HEK293 (cell line): ENCODE data around the gene ITGA11.

Experiments
- CTCF ChIA-PET: fragments of 350-600 bp; formaldehyde crosslinking; extraction: SDS; loops from one replicate; lab custom pipeline; 2021; ENCODE audit warnings: antibody characterized with exemption; lab: Yijun Ruan, JAX
- POLR2A ChIA-PET: fragments of 300-600 bp; formaldehyde crosslinking; extraction: SDS; loops from one replicate; lab custom pipeline; 2020; ENCODE audit warnings: antibody characterized with exemption, inconsistent platforms; lab: Yijun Ruan, JAX
- H3K27ac ChIP-seq: fragments of 200-500 bp; sonication (Bioruptor generic); 2 replicates; pipeline ENCODE4 v1.5.1; 2014; ENCODE audit warnings: low read depth, low read length, control low read depth, inconsistent platforms; ENCODE audit errors: extremely low read depth
- H3K36me3 ChIP-seq, 2 experiments: fragments of 200-500 bp in 1 of 2; sonication (Bioruptor generic) in 1 of 2; 1 replicate in 1 of 2; 2 replicates in 1 of 2; pipeline ENCODE4 v1.5.1; 2014 to 2017; ENCODE audit warnings: inconsistent platforms in 2 of 2, low read length in 2 of 2; ENCODE audit not compliant: control insufficient read depth in 2 of 2, insufficient read depth in 1 of 2
- H3K4me1 ChIP-seq: fragments of 200-500 bp; sonication (Bioruptor generic); 2 replicates; pipeline ENCODE4 v1.5.1; 2014; ENCODE audit warnings: mild to moderate bottlenecking, low read length, inconsistent platforms; ENCODE audit not compliant: control insufficient read depth, insufficient read depth
- H3K4me3 ChIP-seq: 2 replicates; pipeline ENCODE4 v1.5.1; 2011; ENCODE audit warnings: low read depth, mild to moderate bottlenecking, control low read depth, low read length, moderate library complexity
- H3K9me3 ChIP-seq: fragments of 200-500 bp; sonication (Bioruptor generic); 2 replicates; pipeline ENCODE4 v1.5.1; 2014; ENCODE audit warnings: low read depth, low read length, inconsistent platforms; ENCODE audit not compliant: control insufficient read depth, insufficient read depth
- EGR2 ChIP-seq: fragments of 450-650 bp; formaldehyde crosslinking; IDR thresholded peaks from 2 replicates; pipeline ENCODE4 v1.5.1; 2016; ENCODE audit warnings: low read depth, missing biosample characterization, missing genetic modification characterization
- HOXC10 ChIP-seq: sonication (generic); formaldehyde crosslinking; IDR thresholded peaks from 2 replicates; pipeline ENCODE4 v1.8.1; 2023; ENCODE audit warnings: mild to moderate bottlenecking, missing genetic modification reagents
- SCRT2 ChIP-seq: fragments of 450-650 bp; formaldehyde crosslinking; IDR thresholded peaks from 2 replicates; pipeline ENCODE4 v1.5.1; 2016; ENCODE audit warnings: missing biosample characterization, missing genetic modification characterization
- ZBTB1 ChIP-seq: fragments of 450-650 bp; formaldehyde crosslinking; IDR thresholded peaks from 2 replicates; pipeline ENCODE4 v1.5.1; 2016; ENCODE audit warnings: missing biosample characterization, missing genetic modification characterization
- ZBTB21 ChIP-seq: fragments of 450-650 bp; formaldehyde crosslinking; IDR thresholded peaks from 2 replicates; pipeline ENCODE4 v1.5.1; 2017; ENCODE audit warnings: missing biosample characterization, missing genetic modification characterization
- ZBTB48 ChIP-seq: fragments of 450-650 bp; formaldehyde crosslinking; IDR thresholded peaks from 2 replicates; pipeline ENCODE4 v1.5.1; 2016; ENCODE audit warnings: missing biosample characterization, missing genetic modification characterization
- ZNF169 ChIP-seq: fragments of 450-650 bp; formaldehyde crosslinking; IDR thresholded peaks from 2 replicates; pipeline ENCODE4 v1.5.1; 2016; ENCODE audit warnings: missing biosample characterization, missing genetic modification characterization
- ZNF175 ChIP-seq: fragments of 450-650 bp; formaldehyde crosslinking; IDR thresholded peaks from 2 replicates; pipeline ENCODE4 v1.5.1; 2016; ENCODE audit warnings: missing biosample characterization, missing genetic modification characterization
- ZNF341 ChIP-seq: fragments of 450-650 bp; formaldehyde crosslinking; IDR thresholded peaks from 2 replicates; pipeline ENCODE4; 2016; ENCODE audit warnings: low read depth, missing biosample characterization, missing genetic modification characterization
- ZNF366 ChIP-seq: fragments of 450-650 bp; formaldehyde crosslinking; conservative IDR thresholded peaks from 2 replicates; pipeline ENCODE4 v1.5.1; 2016; ENCODE audit warnings: missing biosample characterization, missing genetic modification characterization
- ZNF585B ChIP-seq: fragments of 450-650 bp; formaldehyde crosslinking; IDR thresholded peaks from 2 replicates; pipeline ENCODE4 v1.5.1; 2016; ENCODE audit warnings: missing biosample characterization, missing genetic modification characterization
- ZNF623 ChIP-seq: fragments of 450-650 bp; formaldehyde crosslinking; IDR thresholded peaks from 2 replicates; pipeline ENCODE4 v1.5.1; 2016; ENCODE audit warnings: missing biosample characterization, missing genetic modification characterization
- ZNF629 ChIP-seq: fragments of 450-650 bp; formaldehyde crosslinking; IDR thresholded peaks from 2 replicates; pipeline ENCODE4 v1.5.1; 2017; ENCODE audit warnings: missing biosample characterization, missing genetic modification characterization
- ZNF658 ChIP-seq: fragments of 450-650 bp; formaldehyde crosslinking; IDR thresholded peaks from 2 replicates; pipeline ENCODE4; 2016; ENCODE audit warnings: missing biosample characterization, missing genetic modification characterization
- TF ChIP-seq, protein P1 (sequence below): fragments of 450-650 bp; formaldehyde crosslinking; IDR thresholded peaks from 2 replicates; pipeline ENCODE4 v1.5.1; 2016; ENCODE audit warnings: missing biosample characterization, missing genetic modification characterization, low read depth
- TF ChIP-seq, protein P2 (sequence below): fragments of 450-650 bp; formaldehyde crosslinking; IDR thresholded peaks from 2 replicates; pipeline ENCODE4 v1.5.1; 2017; ENCODE audit warnings: missing biosample characterization, missing genetic modification characterization
- TF ChIP-seq, protein P3 (sequence below): fragments of 450-650 bp; formaldehyde crosslinking; IDR thresholded peaks from 2 replicates; pipeline ENCODE4 v1.5.1; 2016; ENCODE audit warnings: missing biosample characterization, missing genetic modification characterization

ITGA11 gene

DNA sequence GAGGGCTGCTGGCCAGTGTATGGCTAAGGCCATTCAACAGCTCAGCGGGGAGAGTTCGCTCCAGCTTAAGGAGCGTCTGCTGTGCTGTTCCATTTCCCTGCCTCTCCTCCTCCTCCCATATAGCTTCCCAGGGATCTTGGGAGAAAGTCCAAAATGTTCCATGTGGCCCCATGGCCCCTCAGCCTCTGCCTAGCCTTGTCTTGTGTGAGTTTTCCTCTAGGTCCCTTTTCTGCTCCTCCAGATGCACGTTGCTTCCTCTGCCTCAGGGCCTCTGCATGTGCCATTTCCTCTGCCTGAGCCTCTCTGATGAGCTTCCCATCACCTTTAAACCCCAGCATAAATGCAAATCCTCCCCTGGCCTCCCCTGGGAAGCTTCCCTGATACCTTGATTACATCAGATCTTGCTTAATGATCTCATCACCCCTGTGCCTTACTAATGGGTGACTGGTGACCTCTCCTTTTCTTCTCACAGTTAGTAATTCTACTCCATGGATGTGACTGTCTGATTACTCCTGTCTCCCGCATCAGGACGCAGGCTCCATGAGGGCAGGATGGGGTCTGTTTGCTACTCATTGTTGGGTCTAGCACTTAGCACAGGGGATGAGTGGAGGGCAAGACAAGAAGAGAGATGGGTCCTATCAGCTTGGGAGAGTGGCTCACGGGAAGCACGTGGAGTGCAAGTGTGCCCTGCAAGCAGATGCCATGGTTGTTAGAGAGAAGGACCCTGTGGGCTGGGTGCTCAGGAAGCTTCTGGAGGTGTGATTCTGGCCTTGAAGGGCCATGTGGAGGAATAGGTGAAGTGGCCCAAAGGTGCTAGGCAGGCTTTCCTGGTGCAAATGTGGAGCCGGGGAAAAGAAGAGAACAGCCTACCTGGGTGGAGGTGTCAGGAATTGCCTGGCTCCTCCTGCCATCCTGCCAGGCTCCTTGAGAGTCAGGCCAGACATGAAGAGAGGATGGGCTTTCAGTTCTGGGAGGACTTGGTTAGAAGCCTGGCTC, 23.8 kb downstream of the ITGA11 start:
- ChIA-PET POLR2A (no interaction called here), CTCF (interaction anchor here (0.5 to 1.2 kb wide), 2 partner anchors 102 to 155 kb away, joined by 3 read pairs; no protein-coding TSS in a partner anchor)
- H3K27ac ChIP-seq, result no peak overlapping the region
- no peaks in the 10 kb centered on the region for H3K9me3 ChIP-seq
- no peaks in the 10 kb centered on the region for H3K36me3 ChIP-seq
- no peaks in the 10 kb centered on the region for H3K4me1 ChIP-seq
- no peak overlapping the region for H3K4me3 ChIP-seq
- TF ChIP-seq ZBTB21, result peak; percentile 52; the same call in 1 of the 2 replicates
- TF ChIP-seq ZNF658, result no peak
- peak; percentile 57; the same call in 1 of the 2 replicates for TF ChIP-seq ZNF629 (tag by site-specific recombination)
- TF ChIP-seq ZNF366 (tag by site-specific recombination), result 0 out of 2 replicates have a peak, but pooled peaks have one; percentile 16
- TF ChIP-seq ZNF341 (tag by site-specific recombination), result peak; percentile 48; the same call in 1 of the 2 replicates
- peak; percentile 75 for TF ChIP-seq ZNF623 (tag by site-specific recombination)
- TF ChIP-seq ZNF585B (tag by site-specific recombination), result no peak
- TF ChIP-seq, protein P1, sequence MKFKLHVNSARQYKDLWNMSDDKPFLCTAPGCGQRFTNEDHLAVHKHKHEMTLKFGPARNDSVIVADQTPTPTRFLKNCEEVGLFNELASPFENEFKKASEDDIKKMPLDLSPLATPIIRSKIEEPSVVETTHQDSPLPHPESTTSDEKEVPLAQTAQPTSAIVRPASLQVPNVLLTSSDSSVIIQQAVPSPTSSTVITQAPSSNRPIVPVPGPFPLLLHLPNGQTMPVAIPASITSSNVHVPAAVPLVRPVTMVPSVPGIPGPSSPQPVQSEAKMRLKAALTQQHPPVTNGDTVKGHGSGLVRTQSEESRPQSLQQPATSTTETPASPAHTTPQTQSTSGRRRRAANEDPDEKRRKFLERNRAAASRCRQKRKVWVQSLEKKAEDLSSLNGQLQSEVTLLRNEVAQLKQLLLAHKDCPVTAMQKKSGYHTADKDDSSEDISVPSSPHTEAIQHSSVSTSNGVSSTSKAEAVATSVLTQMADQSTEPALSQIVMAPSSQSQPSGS (tag by site-specific recombination), result peak; percentile 67
- TF ChIP-seq ZBTB48 (tag by site-specific recombination), result 0 out of 2 replicates have a peak, but pooled peaks have one; percentile 38
- no peak for TF ChIP-seq ZNF169 (tag by site-specific recombination)

DNA sequence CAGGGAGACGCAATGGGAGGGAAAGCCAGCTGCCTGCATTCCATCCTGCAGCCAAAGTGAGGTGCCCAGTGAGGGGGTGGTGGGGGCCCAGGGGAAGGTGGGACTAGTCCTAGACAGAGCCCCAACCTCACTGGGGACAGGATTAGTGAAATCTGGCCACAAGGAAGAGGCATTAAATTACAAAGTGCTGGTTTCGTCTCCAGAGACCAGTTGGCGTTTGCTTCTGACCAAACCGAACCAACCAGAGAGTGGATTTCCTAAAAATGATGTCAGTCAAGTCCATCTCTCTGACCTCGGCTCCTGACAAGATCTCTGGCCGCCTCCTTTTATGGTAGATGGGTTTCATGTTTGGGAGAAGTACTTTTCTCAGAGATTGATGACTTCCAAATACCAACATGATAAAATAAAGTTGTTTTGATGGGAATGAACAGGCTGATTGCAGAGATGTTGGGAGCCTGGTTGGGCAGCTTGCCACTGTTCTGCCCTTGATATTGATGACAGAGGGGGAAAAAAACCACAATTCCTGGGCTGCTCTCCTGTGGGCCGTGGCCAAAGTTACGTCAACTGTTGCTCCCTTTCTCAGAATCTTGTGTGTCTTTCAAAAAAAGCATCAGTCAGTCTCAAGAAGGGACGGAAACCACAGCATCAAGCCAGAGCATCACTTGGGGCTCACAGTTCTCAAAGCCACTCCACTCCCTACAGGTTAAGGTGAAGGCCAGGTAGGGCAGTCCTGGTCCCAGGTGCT, 24.6 kb downstream of the ITGA11 start:
- no peaks in the 10 kb centered on the region for H3K36me3 ChIP-seq
- H3K4me3 ChIP-seq, result no peak overlapping the region
- H3K27ac ChIP-seq, result no peak overlapping the region
- TF ChIP-seq ZBTB1 (tag by site-specific recombination), result no peak
- peak; percentile 43 for TF ChIP-seq SCRT2 (tag by site-specific recombination)
- TF ChIP-seq ZNF175 (tag by site-specific recombination), result no peak
- TF ChIP-seq, protein P2, sequence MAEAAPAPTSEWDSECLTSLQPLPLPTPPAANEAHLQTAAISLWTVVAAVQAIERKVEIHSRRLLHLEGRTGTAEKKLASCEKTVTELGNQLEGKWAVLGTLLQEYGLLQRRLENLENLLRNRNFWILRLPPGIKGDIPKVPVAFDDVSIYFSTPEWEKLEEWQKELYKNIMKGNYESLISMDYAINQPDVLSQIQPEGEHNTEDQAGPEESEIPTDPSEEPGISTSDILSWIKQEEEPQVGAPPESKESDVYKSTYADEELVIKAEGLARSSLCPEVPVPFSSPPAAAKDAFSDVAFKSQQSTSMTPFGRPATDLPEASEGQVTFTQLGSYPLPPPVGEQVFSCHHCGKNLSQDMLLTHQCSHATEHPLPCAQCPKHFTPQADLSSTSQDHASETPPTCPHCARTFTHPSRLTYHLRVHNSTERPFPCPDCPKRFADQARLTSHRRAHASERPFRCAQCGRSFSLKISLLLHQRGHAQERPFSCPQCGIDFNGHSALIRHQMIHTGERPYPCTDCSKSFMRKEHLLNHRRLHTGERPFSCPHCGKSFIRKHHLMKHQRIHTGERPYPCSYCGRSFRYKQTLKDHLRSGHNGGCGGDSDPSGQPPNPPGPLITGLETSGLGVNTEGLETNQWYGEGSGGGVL, result no peak
- ChIA-PET POLR2A (no interaction called here), CTCF (no interaction called here)
- no peaks in the 10 kb centered on the region for H3K4me1 ChIP-seq
- no peaks in the 10 kb centered on the region for H3K9me3 ChIP-seq

DNA sequence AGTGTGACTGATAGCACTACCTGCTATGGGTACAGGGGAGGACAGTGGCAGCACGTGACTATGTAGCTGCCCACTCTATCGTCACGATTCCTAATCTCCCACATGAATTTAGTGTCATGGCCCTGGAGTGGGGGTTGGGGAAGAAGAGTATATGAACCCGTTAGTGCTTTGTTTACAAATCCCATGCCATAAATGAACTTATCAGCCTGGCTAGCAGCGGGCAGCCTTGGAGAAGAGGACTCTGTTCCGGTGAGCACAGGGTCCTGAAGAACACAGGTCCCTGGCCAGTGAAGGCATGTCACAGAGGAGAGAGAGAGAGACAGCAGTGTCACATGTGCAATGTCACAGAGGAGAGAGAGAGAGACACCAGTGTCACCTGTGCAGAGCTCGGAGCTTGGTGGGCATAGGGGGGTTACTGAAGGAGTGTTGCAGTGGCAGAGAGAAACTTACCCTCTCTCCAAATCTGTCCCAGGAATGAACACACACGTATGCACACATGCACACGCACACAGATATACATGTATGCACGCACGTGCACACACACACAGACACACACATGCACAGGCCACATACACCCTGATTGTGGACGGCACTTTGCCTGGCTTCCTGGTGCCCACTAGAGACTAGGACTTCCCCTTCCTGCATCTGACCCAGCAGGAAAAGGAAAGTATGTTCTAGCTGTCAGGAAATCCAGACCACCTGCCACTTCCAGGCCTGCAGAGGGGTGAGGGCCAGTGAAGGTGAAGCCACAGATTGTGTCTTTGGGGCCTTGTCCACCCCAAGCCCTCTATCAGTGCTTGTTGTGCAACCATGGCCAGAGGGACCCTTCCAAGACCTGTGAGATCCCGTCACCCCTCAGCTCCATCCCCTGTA, 26.3 kb downstream of the ITGA11 start:
- POLR2A ChIA-PET, result no interaction called here
- TF ChIP-seq, protein P3, sequence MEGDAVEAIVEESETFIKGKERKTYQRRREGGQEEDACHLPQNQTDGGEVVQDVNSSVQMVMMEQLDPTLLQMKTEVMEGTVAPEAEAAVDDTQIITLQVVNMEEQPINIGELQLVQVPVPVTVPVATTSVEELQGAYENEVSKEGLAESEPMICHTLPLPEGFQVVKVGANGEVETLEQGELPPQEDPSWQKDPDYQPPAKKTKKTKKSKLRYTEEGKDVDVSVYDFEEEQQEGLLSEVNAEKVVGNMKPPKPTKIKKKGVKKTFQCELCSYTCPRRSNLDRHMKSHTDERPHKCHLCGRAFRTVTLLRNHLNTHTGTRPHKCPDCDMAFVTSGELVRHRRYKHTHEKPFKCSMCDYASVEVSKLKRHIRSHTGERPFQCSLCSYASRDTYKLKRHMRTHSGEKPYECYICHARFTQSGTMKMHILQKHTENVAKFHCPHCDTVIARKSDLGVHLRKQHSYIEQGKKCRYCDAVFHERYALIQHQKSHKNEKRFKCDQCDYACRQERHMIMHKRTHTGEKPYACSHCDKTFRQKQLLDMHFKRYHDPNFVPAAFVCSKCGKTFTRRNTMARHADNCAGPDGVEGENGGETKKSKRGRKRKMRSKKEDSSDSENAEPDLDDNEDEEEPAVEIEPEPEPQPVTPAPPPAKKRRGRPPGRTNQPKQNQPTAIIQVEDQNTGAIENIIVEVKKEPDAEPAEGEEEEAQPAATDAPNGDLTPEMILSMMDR, result no peak
- no peak for TF ChIP-seq HOXC10 (CRISPR knock-in tag)
- TF ChIP-seq EGR2 (tag by site-specific recombination), result 0 out of 2 replicates have a peak, but pooled peaks have one; percentile 13

More for the DNA sequence above, 26.3 kb downstream of the ITGA11 start:
- Histone ChIP-seq H3K9me3 (no peaks in the 10 kb centered on the region; the same call in 1 of the 2 replicates), H3K4me3 (no peak overlapping the region), H3K36me3 (no peaks in the 10 kb centered on the region), H3K27ac (no peak overlapping the region), H3K4me1 (no peaks in the 10 kb centered on the region)
- CTCF ChIA-PET, result no interaction called here
